HG03135 (cell line): Measurements from ENCODE around the gene DNAJB8.

Experiments used
- ATAC-seq: cut with Tn5 transposase; IDR thresholded peaks from one replicate; pipeline ENCODE4 v1.9.1; 2021; ENCODE audit warnings: mild to moderate bottlenecking, moderate library complexity; ENCODE audit not compliant: unreplicated experiment

Gene DNAJB8

DNA sequence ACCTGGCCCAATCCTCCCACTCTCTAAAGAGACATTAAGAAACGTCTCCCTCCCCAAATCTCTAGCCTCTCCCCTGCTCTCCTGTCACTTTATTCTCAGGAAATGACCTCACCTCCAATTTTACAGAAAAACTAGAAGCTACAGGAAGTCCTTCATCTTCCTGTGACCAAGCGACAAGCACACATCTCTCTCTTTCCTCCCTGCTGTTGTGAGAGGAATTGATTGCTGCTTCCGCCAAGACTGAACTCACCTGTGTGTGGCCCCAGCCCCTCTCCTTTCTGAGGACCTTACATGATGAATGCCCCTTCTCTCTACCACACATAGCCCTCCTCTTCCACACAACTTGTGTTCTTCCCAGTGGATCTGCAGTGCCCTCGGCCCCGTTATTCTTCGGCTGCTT is 18.2 kb downstream of the DNAJB8 start:
- no peak for ATAC-seq

DNA sequence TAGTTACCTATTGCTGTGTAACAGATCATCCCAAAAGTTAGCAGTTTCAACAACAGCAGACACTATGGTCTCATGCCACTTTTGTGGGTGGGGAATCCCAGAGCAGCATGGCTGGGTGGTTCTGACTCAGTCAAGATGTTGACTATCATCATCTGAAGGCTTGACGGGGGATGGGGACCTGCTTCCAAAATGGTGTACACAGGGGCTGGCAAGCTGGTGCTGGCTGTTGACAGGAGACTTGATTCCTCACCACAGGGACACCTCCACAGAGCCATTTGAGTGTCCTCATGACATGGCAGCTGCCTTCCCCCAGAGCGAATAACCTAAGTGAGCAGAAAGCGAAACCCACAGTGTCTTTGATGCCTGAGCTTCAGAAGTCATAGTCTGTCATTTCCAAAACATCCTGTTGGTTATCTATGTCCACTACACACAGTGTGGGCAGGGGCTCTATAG is 19.1 kb downstream of the DNAJB8 start:
- ATAC-seq = no peak

DNA sequence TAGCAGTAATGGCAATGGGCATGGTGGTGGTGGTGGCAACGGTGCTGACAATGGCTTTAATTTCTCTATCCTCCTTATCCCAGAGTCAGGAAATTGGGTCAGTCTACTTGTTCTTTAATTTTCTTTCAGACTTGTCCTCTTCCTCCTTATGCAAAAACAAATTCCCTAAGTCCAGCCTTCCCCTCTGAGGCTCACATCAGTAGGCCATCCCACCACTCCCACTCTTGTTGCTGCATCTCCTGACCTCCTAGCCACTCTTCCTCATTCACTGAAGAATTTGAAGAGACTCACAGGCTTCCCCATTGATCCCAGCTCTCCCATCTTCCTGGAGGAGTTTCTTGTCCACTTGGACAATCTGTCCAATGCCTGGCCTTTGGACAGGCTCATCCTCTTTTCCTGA is 19.9 kb downstream of the DNAJB8 start:
- no peak for ATAC-seq

DNA sequence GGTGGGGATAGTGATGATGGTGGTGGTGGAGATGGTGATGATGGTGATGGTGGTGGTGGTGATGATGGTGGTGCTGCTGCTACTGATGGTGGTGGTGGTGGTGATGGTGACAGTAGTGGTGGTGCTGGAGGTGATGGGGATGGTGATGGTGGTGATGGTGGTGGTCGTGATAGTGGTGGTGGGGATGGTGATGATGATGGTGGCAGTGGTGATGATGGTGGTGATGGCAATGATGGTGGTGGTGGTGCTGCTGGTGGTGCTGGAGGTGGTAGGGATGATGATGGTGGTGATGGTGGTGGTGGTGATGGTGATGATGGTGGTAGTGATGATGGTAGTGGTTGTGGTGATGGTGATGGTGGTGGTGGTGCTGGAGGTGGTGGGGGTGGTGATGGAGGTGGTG is 21.3 kb downstream of the DNAJB8 start:
- ATAC-seq = no peak

DNA sequence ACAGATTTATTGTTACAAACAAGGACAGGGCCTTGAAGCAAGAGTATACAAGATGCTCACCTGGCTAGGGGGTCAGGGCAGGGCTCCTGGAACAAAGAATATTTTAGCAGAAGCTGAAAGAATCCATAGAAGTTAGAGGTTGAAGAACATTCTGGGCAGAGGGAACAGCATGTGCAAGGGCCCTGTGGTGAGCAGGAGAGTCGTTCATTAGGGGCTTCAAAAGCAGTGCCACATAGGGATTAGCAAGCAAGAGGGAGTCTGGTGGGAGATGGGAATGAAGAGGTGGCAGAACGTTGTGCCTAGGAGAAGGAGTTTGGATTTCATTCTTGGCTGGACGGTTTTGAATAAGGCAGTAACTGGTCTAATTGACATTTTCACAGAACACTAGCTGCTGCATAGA is 22.9 kb downstream of the DNAJB8 start:
- ATAC-seq = no peak

DNA sequence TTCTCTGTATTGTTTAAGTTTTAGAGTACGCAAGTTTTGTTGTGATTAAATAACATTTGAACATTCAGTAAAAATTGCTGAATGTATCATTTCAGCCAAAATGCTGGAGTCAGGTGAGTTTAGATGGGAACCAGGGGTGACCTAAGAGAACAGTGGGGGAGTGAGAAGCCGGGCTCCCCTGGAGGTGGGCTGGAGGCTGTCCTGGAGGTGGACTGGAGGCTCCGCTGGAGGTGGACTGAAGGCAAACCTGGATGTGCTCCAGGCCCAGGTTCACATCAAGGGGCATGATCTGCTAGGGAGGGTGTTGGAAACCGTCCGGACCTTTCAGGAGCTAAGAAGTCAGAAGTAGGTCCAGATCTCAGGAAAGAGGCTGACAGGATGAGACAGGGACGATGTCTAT is 23.7 kb downstream of the DNAJB8 start:
- ATAC-seq = no peak

DNA sequence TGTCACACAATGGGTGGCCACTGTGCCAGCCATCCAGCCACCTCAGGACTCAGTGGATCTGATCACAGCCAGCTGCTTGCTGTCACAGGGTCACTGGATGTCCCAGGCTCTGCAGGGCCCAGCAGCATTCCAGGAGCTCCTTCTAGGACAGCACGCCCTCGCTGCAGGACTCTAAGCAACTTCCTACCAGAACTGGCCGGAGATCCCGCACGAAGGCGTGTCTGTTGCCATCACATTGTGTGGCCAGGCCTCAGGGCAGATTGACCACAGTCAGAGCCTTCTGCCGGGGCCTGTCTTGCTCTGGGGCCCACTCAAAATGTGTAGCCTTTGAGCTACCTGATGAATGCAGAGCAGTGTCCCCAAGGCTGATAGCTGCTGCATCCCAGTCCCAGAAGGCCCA is 24.6 kb downstream of the DNAJB8 start:
- no peak for ATAC-seq

DNA sequence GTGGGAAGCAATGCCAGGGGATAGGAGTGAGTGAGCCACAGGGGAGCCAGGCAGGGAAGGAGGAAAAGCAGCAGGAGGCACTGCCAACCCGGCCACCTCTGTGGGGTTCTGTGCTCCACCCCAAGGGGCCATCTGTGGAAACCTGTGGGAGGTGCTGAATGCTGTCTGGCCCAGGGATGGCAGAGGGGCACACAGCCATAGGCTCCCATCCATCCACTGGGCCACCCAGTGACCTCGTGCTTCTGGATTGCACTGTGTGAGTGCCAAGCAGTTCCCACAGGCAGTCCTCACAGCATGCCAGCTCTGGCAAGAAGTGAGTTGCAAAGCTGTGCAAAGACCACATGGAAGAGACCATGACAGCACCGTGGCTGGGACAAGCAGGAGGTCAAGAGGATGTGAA is 27.5 kb downstream of the DNAJB8 start:
- ATAC-seq = no peak

DNA sequence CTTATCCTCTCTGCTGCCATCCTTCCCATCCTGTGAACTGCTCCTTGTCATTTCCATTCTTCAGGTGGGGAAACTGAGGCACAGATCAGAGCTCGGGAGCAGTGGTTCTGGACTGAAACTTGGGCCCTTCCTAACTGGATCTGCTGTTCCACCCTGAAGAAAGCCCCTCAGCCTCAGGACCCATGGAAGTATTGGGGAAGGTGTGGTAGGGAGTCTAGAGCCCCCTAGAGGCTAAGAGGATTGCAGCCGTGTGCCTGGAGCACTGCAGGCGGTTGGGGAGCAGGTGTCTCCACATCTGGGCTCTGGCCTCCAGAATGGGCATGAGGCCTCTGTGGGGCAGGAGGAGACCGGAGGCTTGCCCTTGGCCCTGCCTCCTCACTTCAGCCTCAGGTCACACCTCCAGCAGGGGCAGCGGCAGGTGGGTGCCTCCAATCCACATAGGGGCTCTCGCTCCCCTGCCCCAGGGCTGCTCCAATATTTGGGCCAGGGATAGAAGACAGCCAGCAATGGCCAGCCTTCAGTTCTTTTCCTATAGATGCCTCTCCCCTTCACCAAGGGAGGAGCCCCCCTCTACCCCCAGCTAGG is 28.1 kb downstream of the DNAJB8 start:
- ATAC-seq = no peak

DNA sequence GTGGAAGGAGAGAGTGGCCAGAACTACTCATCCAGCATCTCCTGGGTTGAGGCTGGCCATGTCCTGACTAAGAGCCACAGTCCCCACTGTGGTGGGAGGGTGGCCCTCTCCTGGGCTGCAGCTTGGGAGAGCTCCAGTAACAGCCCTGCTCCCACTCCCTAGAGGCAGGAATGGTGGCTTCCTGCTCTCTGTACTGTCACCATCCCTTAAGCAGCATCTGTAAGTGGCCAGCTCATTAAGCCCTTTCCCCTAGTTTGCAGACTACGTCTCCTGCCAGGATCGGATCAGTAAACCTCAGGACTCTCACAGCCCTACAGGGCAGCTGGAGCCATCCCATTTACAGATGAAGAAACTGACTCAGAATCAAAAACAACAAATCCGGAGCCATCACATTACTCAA is 30.5 kb downstream of the DNAJB8 start:
- no peak for ATAC-seq

DNA sequence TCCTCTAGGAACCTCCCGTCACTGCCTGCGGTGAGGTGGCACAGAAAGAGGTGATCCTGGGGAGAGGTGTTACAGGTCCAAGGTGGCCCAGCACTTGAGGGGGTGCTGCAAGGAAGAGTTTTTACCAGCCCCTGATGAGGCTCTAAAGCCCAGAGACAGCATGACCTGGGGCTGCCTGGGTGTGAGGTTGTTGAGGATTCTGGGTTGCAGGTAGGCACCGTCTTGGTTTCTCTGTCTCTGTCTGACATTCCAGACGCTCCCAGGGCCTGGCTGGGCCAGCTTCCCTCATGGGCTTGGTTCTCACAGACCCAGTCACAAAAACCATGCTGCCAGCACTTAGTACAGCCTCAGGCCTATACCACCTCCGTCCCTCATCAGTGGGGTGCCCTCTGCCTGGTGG is 31.1 kb downstream of the DNAJB8 start:
- no peak for ATAC-seq

DNA sequence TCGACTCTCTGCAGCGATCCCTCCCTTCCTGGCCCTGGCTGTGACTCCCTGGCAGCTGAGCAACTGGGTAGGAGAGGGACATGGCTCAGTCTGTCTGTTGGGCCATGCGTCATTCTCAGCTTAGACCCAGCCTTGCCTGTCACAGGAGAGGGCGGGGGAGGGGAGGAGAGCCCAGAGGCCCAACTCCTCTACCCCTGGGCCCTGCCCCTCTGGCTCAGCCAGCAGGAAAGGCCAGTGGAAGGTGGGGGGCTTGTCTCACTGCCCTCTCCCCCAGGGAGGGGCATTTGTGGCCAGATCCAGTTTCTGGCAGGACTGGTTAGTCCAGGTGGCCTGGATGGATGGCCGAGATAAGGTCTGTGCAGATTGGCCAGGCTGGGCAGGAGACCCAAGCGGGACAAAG is 31.6 kb downstream of the DNAJB8 start:
- no peak for ATAC-seq

DNA sequence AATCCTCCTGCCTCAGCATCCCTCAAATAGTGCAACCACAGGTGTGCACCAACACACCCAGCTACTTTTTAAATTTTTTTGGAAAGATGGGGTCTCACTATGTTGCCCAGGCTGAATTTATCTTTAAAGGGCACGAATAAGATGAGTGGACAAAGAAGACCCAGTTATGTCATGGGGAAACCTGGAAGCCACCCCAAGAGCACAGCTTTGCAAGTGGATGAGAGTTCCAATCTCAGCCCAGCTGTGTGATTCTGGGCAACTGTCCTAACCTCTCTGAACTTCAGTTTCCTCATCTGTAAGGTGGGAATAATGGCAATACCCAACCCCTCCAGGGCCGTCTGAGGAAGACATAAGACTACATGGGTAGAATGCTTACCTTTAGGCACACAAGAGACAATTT is 32.2 kb downstream of the DNAJB8 start:
- no peak for ATAC-seq

DNA sequence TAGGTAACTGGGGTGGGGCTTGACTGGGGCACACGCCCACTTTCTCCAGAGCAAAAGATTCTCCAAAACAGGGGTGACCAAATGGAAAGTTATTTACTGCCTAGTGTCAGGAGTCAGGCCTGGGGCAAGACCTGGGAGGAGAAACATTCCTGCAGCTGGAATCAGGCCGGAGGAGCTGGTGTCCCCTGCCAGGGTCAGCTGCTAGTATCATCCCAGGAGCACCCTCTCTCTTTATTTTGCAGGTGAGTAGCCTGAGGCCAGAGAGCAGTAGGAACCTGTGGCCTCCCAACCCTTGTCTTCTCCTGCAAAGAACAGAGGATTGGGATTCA is 32.9 kb downstream of the DNAJB8 start:
- ATAC-seq = no peak

DNA sequence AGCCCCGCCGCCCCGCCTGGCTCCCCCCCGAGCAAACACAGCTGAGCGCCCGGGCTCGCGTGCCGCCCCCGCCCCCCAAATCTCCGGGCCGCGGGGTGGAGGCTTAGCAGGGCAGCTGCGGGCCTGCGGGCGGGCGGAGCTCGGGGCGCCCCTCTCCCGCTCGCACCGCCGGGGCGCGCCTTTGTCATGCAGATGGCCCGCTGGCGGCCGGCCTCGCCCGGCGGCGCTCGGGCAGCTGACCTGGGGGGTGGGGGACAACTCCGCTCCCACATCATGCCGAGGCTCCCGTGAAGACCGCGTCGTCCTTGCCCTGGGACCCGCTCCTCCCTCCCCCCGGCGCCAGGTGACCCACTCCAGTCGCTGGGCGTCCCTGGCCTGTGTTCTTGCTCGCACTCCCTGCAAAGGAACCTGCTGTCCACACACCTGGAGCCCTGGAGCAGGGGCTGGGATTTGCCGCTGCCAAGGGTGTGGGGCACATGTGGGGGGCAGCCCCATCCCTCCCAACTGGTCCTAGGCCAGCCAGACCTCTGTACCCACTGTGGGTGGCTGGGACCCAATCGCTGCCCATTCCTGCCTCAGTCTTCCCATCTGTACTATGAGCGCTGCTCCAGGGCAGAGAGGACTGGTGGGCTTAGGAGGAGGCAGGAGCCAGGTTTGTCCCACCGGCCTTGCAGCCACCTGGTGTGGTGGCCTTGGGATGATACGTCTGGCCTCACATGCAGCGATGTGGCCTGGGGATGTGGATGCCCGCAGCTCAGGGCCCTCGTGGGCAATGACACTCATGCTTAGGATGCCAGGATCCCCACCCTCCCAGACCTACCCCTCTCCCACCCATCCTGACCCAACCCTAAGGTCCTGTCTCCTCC is 33.5 kb downstream of the DNAJB8 start:
- no peak for ATAC-seq

DNA sequence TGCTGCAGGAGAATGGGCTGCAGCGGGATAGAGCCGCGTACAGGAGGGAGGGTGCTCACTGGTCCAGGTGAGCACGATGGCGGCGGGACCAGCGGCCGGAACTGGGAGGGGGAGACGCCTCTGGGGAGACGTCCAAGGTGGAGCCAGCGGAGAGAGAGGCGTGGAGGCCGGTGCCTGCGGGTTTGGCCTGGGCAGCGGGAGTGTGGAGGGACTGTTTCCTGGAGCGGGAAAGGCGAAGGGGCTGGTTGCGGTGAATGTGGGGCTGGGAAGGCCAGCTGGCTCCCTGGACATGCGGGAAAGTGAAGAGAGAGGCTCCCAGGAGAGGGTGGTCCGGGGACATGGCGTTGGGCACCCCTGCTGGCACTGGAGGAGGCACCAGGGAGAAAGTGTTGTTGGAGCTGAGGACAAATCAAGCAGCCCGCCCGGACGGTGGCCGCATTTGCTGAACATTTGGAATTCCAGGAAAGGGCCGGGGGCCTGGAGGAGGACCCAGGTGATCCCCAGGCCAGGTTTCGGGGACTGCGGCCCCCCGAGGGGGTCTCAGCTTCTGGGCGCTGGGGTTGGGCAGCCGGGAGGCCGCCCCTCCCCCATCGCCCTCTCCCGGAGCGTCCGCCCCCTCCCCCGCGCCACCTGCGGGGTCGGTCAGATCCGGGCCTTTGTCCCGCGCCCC is 34.3 kb downstream of the DNAJB8 start:
- ATAC-seq = no peak

DNA sequence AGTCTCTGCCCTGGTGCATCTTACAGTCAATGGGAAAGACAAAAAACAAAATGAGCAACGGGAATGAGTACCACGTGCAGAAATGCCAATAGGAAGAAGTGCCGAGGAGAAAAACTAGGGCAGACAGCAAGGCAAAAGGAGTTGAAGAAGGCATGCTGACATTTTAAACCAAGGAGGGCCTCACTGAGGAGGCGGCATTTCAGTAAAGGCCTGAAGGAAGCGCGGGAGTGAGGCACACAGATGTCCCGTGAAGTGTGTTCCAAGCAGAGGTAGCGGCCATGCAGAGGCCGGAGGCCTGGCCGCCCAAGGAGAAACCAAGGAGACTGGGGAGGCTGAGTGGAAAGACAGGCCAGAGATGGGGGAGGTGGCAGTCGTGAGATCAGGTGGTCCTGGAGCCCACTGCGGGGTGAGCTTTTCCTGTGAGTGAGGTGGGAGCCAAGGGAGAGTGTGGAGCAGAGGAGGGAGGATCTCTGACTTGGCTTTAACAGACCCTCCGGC is 34.8 kb downstream of the DNAJB8 start:
- no peak for ATAC-seq

DNA sequence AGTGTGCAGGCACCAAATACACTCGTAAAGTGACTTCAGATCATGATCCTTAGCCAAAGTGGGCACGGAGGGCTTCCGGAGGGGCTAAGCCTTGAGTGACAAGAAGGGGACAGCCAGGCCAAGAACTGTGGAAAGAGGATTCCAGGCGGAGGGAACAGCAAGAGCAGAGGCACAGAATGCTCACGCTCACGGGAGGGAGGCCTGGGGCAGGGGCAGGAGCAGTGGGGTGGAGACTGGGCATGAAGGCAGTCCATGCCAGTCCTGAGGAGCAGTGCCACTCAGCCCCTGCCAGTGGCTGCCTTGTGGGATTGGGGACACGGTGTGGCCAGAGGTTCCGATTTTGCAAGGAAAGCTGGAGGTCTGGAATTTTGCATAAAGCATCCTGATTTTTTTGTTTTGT is 36.0 kb downstream of the DNAJB8 start:
- no peak for ATAC-seq

DNA sequence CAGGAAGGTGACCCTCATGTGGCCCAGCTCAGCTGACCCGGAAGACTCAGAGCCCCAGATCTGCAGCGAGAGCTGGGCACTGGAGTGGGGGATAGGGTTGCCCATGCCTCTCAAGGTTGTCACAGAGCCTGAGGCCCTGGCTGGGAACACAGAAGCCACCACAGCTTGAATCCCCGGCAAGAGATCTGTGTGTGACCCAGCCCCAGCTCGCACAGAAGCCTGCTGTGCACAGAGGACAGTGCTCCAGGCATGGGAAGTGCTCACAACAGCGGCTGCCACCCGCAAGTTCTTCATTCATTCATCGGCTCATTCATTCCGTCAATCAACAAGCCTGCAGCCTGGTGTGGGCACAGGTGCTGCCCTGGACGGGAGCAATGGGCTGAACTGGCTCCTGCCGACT is 36.4 kb downstream of the DNAJB8 start:
- no peak for ATAC-seq

DNA sequence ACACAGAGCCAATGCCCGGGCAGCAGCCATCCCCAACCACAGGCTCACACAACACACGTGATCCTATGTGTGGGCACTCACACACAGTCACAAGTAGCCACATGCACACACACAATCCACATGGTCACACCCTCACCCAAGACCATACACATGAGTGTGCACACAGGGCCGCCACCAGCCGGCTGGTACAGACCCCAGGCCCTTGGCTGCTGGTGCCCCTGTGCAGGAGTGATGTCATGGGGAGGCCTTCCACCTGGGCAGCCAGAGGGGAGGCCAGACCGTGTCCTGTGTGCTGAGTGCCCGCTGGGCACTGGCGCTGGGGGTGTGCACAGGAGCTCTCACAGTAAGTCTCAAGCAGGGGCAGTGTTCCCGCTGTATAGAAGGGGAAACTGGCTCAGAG is 36.9 kb downstream of the DNAJB8 start:
- ATAC-seq = no peak

DNA sequence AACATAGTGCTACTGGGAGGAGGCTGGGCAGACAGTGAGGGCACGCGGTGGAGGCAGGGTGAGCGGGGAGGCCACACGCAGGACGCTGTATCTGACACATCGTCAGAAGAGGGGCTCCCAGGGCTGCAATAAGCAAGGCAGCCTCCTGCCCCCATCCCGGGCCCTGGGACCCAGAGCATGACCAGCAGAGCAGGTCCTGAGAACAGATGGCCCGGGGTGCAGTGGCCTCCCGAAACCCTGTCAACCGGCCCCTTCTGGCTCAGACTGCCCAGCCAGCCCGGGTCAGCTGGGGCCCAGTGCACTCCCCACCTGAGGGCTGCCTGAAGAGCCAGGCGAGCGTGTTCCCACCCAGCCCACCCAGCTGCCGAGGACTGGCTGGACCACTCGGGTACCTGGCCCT is 37.4 kb downstream of the DNAJB8 start:
- no peak for ATAC-seq
